ENCODE data around the gene GPR152.
"Not testable (repeated sequence)": the region's sequence is repeated elsewhere in the genome, so short reads cannot be mapped to it uniquely, and the experiment has no call there.

GPR152 gene

GRCh38 chr11:67439321-67440228 lies 13.0 kb downstream of the GPR152 start:
- DNase-seq (ENCODE audit: low spot score): no peak

DNA sequence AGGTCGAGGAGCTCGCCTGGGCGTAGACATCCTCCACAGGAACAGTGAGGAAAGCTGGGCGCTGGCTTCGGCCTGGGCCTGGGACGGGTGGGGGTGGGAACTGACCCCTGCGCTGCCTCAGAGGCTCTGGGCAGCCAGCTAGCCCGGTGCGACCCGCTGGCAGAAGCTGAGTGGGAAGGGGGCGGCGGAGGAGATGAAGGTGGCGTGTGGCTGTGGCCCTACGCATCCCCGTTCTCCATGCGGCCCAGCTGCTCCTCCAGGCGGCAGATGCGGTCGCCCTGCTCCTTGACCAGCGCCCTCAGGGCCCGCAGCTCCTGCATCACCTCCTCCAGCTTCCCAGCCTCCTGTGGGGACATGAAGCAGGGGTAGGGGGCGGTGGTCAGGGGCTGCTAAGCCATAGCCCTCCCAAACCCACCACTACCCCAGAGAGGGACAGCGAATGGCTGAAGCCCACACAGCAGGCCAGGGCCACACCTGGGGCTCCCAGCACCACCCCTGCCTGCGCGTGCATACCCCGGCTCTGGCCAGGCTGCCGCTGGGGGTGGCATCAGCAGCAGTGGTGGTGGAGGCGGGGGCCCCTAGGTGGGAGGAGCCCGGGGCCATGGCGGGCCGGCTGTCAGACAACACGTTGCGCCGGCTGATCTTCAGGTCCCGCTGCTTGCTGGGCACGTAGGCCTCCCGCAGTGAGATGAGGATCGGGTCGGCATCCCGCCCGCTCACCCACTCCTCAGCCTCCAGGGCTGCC lies 14.2 kb downstream of the GPR152 start:
- peak; percentile 71 for DNase-seq (ENCODE audit: low spot score)

- DNase-seq (ENCODE audit: low spot score): no peak
Measured at GRCh38 chr11:67437809-67438157, 14.7 kb downstream of the GPR152 start.

DNA sequence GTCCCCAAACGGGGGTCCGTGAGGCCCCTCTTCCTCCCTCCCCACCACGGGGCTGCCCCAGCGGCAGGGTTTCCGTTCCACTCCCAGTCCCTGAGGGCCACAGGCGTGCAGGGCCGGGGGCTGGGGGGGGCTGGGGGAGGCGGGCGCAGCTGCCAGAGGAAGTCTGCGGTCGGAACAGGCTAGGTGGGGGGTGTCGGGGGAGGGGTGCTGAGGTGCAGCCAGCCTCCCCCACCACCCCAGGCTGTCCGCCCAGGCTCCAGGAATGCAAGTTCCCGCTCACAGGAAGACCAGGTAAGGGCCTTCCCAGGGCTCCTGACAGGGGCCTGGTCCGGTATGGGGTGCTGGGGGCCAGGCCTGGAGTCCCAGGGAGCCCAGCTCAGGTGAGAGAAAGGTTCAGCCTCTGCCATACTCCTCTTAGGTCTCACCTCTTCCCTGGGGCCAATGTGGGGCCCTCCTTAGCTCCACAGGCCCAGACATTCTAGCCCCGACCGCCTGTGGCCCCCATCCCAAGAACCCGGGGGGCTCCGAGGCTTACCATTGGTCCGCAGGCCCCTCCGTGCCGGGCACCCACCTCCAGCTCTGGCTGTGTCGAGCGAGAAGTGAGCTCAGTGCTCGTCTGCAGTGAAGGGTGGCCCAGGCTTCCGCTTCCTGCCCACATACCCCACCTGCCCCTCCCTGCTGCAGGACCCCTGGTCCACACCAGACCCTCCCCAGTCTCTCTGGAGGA lies 15.3 kb downstream of the GPR152 start, which contains the start of gene PTPRCAP:
Gene PTPRCAP, minus strand, starts transcription at position 601 of the 727 bp plus-strand sequence. Its CDS starts 63 bp downstream, at position 538.
- peak; percentile 65 for DNase-seq (ENCODE audit: low spot score)

DNA sequence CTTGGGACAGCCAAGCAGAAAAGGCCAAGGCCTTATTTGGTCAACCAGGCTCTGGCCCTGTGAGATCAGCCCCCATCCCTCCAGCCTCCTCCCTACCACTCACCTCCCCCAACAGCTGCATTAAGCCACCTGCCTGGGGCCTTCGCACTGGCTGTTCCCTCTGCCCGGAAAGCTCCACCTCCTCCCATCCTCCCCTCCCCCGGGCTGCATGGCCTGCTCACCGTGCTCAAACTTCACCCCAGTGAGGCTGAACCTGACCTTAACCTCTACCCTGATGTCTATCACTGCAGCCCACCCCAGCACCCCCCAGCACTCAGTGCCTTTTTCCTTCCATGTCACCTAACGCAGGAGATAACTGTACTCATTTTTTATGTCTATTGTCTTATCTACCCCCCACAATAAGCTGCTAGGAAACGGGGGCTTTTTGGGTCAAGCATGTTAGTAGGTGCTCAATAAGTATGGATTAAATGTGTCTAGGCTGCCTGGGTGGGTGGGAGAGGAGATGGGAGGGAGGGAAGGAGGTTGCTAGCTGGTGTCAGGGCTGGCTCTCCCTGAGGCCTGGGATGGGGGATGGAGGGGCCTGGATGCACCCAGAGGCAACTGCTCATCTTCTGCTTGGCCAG lies 16.0 kb downstream of the GPR152 start:
- DNase-seq (ENCODE audit: low spot score): peak; percentile 58

GRCh38 chr11:67435727-67436458 lies 16.6 kb downstream of the GPR152 start:
- DNase-seq (ENCODE audit: low spot score): no peak

DNA sequence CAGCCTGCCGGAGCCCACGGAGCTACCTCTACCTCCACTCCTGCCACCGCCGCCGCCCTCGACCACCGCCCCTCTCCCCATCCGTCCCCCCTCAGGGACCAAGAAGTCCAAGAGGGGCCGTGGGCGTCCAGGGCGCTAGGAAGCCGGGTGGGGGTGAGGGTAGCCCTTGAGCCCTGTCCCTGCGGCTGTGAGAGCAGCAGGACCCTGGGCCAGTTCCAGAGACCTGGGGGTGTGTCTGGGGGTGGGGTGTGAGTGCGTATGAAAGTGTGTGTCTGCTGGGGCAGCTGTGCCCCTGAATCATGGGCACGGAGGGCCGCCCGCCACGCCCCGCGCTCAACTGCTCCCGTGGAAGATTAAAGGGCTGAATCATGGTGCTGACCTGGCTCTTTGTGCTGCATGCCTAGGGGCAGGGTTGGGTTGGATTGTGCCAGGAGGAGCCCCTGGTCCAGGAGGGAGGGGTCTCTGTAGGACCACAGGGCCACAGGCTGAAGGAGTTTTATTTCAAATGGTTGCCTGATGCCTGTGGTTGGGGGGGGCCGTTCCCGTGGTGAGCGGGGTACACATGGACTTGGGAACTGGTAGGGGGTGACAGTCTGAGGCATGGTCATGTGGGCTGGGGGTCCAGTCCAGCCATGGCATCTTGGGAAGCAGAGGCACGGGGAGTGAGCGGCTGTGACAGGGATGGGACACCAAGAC lies 17.4 kb downstream of the GPR152 start:
- no peak for DNase-seq (ENCODE audit: low spot score)

DNA sequence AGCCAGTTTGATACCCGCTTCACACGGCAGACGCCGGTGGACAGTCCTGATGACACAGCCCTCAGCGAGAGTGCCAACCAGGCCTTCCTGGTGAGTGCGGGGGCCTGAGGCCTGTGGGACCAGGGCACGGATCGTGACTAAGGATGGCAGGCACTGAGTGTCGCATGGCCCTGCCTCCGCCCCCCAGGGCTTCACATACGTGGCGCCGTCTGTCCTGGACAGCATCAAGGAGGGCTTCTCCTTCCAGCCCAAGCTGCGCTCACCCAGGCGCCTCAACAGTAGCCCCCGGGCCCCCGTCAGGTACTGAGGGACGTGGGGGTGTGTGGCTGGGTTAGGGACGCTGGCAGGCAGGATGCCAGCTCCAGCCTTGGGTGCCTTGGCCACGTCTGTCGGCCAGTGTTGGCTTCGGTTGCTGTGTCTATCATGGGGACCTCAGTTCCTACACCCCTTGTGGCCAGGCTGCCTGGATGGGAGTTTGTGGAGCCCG lies 18.1 kb downstream of the GPR152 start:
- no peak for DNase-seq (ENCODE audit: low spot score)

GRCh38 chr11:67433536-67434394 lies 18.8 kb downstream of the GPR152 start:
- no peak for DNase-seq (ENCODE audit: low spot score)

GRCh38 chr11:67432655-67433349 lies 19.7 kb downstream of the GPR152 start:
- no peak for DNase-seq (ENCODE audit: low spot score)

GRCh38 chr11:67431346-67432249 lies 20.9 kb downstream of the GPR152 start:
- DNase-seq (ENCODE audit: low spot score): no peak

DNA sequence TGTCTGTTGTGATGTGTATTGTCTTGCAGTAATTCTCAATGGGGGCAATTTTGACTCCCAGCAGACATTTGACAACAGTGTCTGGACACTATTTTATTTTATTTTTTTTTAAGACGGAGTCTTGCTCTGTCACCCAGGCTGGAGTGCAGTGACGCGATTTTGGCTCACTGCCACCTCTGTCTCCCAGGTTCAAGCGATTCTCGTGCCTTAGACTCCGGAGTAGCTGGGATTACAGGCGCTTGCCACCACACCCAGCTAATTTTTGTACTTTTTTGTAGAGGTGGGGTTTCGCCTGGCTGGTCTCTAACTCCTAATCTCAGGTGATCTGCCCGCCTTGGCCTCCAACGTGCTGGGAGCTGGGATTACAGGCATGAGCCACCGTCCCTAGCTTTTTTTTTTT lies 22.8 kb downstream of the GPR152 start:
- no peak for DNase-seq (ENCODE audit: low spot score)

GRCh38 chr11:67429038-67429668 lies 23.4 kb downstream of the GPR152 start:
- no peak for DNase-seq (ENCODE audit: low spot score)

DNA sequence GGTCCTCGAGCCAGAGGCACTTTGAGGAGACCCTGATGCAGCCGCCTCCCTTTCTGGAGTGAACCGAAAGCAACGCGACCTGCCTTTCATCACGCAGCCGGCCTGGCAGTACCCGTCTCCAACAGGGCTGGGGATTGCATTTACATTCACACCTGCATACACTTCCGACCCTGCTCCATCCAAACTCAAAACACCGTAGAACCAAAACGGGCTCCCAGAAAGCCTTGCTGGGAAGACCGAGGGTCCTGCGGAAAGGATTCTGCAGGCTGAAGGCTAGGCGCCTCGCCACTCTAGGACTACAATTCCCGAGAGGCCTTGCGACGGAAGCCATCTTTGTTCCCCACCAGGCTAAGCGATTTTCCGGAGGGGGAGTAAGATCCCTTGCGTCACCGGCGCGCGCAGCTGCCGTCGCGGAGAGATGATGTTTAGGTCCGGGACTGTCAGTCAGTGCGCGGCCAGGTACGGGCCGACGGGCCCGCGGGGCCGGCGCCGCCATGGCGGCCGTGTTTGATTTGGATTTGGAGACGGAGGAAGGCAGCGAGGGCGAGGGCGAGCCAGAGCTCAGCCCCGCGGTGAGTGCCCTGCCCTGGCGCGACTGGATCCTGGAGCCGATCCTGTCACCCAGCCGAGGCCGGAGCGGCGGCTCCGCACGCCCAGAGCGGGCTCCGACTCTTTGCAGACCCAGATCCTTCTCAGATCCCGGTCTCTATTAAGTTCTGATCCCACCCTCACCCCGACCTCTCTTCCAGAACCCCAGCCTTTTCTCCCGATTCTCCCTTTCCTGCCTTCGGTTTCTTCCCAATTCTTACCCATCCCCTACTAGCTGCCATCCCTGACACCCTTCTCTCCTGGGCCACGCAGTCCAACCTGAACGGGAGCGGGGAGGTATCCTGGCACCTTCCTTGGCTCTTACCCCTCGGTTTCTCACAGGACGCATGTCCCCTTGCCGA lies 24.2 kb downstream of the GPR152 start, which contains the start of gene RPS6KB2:
Gene RPS6KB2, plus strand, starts transcription at position 443 of the 950 bp plus-strand sequence. Its CDS starts 52 bp downstream, at position 495.
- DNase-seq (ENCODE audit: low spot score): peak; percentile 98

GRCh38 chr11:67427364-67427859 lies 25.1 kb downstream of the GPR152 start:
- not testable (repeated sequence) for DNase-seq (ENCODE audit: low spot score)

All from CD4-positive, alpha-beta T cell treated with Interleukin-15 for 4 hours (primary cell).